ENCODE data around the gene PRDM2.

Gene PRDM2

DNA sequence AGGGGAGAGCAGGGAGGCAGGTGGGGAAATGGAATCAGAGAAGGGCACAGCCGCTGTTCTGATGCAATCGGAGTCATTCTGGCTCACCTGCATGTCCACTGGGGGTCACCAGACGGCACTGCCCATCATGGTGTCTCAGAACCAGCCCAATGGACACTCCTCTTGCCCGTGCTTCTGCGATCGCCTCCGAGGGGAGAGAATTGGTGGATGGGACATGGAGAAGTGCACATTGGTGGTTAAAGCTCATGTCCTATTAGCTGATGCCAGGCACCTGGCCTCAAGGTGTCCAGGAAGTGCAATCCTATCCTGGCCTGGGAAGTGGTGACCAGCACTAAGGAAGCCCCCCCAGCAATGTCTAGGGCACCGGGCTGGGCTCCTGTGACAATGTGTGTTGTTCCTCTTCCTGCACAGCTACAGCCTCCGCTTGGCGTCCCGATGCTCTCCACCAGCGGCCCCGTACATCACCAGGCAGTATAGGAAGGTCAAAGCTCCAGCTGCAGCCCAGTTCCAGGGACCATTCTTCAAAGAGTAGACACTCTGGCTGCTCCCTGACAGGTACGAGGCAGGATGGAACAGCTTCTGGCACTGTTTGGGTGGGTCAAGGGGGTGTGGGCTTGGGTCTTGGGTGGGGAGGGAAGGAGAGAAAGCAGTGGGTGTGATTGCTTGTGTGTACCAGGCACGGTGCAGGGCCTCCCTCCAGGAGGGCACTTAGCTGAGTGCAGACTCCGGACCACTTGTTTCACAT is 116.2 kb downstream of the PRDM2 start:
- no peak for DNase-seq

DNA sequence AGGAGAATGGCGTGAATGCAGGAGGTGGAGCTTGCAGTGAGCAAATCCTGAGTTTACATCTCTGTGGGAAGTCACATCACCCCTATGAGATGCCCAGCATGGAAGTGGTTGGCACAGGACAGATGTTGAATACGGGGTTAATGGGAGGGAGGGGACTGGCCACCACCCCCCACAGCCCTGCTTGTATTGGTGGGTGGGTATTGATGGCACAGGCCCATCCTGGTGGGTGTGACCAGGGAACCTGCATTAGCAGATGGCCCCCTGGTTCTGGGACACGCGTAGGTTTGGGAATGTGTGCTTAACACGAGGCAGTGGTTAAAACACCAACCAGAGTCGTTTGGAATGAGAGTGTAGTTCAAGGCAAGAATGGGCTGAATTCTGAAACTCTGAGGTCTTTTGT is 117.9 kb downstream of the PRDM2 start:
- no peak for DNase-seq

DNA sequence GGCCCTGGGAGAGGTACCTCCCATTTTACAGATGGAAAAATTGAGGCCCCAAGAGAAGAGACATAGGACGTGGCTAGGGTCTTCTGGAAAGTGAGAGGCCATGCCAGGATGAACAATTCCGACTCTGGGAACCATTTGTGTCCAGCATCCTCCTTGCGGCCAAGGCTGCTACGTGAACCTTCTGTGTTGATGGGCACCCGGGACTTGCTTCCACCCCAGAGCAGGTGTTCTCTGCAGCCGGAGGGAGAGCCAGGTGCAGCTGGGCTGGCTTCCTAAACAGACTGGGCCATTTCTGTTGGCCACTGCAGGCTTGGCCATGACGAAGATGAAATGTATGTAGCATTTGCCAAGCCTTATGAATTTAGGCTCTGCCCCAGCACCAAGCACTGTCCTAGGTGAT is 118.9 kb downstream of the PRDM2 start:
- DNase-seq = no peak

DNA sequence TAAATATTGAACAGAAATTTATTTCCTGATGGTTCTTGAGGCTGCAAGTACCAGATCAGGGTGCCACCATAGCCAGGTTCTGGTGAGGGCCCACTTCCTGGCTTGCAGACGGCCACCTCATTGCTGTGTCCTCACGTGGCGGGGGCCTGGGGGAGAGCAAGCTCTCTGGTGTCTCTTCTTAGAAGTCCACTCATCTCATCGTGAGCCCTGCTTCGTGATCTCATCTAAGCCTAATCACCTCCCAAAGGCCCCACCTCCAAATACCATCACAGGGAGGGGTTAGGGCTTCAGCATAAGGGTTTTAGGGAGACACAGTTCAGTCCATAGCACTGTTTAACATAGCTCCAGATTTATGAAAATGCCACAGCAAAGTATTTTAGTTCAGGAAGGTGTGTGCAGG is 119.7 kb downstream of the PRDM2 start:
- DNase-seq = no peak

DNA sequence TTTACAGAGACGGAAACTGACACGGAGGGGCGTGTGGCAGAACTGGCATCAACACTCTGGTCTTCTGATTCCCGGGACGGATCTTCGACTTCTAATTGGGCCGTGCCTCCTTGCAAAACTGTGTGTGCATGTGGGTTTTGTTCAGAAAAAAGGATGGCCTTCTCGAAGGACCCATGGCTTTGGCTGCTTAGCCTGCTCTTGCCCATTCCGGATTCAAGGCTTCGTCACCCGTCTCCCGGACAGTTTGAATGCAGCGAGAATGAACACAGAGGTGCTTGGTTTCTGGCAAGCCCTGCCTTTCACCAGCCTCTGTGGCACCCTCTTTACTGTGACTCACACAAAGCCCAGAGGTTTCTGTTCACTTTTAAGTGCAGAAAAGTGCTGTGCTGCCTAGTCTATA is 120.1 kb downstream of the PRDM2 start:
- DNase-seq = no peak

DNA sequence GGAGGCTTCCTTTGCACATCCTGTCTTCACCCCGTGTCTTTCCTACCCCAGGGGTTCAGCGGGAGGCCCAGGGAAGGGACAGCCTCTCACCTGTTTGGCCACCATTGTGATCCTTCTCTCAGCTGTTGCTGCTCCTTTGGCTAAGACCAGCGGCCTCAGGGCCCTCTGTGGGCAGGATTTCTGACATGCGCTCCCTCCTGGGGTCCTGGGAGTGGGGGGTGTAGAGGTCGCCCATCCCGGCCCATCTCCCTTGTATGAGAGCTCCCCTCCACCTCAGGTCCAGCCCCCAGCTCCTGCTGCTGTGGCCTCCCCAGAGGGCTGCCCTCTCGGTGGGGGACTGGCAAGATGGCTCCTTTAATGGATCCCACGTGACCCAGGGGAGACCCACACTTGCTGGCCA is 120.5 kb downstream of the PRDM2 start:
- DNase-seq = no peak

DNA sequence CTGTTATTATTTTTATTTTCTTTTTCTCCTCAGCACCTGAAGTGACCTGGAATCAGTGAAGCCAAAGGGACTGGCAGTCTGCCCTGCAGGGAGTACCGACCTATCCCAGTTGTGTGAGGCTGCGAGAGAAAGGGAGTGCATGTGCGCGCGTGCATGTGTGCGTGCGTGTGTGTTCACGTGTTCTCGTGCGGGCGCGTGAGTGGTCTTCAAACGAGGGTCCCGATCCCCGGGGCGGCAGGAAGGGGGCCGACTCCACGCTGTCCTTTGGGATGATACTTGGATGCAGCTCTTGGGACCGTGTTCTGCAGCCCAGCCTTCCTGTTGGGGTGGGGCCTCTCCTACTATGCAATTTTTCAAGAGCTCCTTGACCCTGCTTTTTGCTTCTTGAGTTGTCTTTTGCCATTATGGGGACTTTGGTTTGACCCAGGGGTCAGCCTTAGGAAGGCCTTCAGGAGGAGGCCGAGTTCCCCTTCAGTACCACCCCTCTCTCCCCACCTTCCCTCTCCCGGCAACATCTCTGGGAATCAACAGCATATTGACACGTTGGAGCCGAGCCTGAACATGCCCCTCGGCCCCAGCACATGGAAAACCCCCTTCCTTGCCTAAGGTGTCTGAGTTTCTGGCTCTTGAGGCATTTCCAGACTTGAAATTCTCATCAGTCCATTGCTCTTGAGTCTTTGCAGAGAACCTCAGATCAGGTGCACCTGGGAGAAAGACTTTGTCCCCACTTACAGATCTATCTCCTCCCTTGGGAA is 123.3 kb downstream of the PRDM2 start:
- no peak for DNase-seq

DNA sequence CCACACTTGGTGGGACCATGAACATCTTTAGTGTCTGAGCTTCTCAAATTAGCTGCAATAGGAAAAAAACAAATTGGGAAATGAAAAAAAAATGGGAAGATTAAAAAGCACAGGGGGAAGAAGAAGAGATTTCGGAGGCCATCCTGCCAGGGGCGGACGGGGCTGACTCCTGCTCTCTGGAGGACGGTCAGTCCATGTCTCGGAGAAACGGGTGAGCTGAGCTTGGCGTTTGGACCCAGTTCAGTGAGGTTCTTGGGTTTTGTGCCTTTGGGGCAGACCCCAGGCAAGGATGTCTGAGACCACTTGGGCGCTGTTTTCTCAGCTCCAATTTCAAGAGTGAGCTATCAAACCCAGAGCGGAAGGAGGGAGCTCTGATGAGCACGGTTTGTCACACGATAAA is 123.9 kb downstream of the PRDM2 start:
- DNase-seq = no peak

DNA sequence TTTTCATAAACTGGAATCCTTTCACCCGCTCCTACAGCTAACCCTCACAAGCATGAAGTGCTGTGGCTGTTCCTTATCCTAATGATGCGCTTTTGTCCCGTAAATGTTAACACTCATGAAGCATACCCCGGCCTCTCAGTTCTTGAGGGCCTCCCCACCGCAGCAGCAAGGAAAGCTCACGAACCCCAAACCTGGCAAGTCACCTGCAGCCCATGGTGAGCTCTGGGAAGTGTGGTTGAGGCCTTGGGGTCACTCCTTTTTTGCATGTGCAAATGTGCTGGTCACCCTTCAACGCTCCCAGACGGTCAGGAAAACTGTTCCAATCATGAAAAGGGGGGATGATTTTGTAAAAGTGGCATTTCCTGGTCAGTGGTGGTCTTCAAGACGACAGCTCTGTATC is 124.6 kb downstream of the PRDM2 start:
- no peak for DNase-seq

DNA sequence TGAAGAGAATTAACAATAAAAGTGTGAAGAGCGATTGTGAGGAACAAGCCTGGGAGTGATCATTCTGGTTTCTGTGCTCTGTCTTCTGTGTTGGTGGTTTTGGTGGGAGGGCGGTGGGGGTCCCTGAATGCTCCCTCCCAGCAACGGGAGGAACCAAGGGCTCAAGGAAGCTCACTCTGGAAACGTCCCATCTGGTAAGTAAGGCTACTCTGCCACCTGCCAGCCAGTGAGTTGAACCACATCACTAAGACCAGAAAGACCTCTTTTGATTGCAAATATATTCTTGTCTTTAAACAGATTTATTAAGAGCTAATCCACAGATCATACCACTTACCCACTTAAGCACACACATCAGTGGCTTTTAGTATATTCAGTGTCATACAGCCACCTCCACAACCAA is 125.0 kb downstream of the PRDM2 start:
- no peak for DNase-seq

DNA sequence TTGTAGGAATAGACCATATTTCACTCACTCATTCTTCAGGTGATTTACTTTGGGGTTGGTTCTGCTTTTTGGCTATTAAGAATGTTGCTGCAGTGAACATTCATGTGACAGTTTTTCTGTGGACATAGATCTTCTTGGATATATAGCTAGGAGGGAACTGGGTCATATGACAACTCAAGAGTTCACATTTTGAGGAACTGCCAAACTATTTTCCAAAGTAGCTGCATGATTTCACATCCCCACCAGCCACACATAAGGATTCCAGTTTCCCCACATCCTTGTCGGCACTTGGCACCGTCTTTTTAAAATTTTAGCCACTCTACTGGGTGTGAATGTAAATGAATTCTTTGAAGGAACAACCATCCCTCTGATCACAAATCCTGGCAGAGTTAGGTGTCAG is 126.0 kb downstream of the PRDM2 start:
- no peak for DNase-seq

DNA sequence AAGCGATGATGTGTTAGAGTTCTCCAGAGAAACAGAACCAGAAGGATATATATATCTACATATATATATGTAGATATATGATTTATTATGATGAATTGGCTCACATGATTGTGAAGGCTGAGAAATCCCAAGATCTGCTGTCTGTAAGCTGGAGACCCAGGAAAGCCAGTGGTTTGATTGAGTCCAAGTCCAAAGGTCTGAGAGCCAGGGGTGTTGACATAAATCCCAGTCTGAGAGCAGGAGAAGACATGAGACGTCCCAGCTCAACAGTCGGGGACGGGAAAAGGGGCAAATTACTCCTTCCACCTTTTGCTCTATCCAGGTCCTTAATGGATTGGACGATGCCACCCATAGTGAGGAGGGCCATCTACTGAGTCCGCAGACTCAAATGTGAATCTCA is 126.6 kb downstream of the PRDM2 start:
- DNase-seq = no peak

DNA sequence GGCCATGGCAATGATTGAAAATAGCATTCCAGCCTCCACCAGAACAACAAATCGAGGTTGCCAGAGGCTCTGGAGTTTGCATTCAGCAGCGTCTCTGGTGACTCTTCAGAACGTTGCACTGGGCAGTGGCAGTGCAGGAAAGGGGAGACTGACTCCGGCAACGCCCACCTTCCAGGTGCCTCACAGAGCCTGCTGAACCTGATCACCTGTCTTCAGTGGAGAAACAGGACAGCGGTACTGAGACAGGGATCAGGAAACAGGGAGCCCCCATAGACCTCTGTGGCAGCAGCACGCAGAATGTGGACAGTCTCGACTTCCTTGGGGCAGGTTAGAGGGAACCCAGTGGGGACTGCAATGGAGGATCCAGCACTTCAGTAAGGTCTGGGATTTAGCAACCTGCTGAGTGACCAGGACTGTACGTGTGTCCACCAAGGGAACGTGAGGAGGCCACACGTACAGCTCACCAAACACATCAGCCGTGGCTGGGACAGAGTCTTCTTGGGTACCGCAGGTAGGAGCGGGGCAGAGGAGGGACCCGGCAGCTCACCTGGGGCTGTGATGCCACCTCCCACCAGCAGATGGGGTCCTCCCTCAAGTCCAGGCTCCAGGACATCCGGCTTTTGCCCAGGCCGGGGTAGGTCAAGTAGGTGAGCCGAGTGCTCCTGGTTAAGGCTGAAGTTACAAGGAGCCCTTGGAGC is 128.6 kb downstream of the PRDM2 start:
- DNase-seq = no peak

DNA sequence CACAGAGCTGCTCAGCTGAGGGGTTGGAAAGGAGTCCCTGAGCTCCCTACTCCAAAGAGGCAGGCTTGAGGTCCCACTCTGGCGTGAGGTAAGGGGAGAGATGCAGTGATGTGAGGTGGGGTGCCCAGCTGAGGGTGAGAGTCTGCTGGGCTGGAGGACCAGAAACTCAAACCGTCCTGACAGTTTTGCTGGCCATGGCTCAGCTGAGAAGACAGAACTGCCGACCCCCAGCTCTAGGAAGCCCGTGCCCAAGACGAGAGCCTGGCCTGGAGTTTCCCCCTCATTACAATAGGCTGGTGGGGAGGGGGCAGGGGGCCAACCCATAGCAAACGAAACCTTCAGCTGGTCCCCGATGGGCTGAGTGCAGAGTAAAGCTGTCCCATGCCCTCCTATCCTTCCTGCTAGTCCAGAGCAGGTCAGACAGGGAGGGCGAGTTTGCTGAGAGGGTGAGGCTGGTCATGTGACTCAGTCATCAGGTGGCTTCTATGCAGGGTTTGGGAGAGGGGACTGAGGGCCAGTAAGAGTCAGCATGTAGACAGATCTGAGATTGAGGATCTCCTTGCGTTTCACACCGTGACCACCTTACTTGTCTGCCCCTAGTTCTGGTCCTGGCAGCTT is 129.3 kb downstream of the PRDM2 start:
- DNase-seq = no peak

DNA sequence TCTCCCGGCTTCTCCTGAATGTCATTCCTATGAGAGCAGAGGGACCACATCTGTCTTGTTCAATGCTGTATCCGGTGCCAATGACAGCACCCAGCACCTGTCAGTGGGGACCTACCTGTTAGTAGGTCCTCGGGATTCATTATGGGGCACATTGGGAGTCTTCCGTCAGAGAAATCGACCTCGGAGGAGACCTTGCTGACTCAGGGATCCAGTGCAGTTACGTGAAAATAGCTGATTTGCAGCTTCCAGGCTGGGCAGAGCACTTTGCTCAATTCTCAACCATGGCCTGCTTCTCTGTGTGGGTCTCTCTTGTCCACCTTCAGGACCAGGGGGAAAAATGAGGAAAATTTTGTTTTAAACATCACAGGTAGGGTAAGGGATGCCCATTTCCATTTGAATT is 130.2 kb downstream of the PRDM2 start:
- no peak for DNase-seq

DNA sequence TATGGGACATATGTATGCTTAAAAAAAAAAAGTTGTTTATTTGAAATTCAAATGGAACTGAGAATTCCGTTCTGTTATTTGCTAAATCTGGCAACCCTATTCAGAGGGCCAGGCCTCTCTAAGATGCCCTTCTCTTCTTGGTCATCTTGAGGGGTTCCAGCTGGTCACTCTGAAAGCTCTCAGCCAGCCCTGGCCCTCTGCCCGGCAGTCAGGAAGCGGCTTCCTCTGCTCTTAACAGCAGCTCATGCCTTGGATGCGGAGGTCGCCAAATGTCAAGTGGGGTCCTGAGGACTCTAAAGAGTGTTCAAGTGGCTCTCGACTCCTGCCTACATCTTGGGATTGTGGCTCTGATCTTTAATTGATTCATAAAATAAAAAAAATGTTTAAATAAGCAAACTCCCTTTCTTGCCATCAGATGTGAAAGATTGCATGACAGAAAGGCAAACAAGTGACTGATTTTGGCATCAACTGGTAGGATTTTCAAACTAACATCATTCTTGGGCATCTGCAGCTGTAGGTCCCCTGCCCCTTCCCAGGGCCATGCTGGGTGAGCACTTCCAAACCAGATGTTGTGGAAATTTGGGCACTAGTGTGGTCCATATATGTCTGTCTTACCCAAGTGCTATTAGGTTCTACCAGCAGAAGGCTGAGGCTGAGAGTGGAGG is 130.8 kb downstream of the PRDM2 start:
- no peak for DNase-seq

DNA sequence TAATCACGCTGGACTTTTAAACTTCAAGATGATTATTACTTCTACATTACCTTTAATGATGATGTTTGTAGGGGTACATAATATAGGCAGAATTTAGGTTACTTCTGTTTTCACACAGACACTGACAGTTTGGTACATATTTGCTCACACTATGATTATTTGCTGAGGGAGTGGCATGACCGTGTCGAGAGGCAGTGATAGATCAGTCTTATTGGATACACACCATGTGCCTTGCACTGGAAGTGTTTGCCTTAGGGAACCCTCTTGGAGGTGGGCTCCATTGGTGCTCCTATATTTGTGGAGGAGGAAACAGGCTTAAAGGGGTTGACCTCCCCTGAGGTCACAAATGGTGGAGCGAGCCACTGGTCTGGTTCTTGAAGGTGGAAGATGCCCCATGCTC is 132.1 kb downstream of the PRDM2 start:
- no peak for DNase-seq

DNA sequence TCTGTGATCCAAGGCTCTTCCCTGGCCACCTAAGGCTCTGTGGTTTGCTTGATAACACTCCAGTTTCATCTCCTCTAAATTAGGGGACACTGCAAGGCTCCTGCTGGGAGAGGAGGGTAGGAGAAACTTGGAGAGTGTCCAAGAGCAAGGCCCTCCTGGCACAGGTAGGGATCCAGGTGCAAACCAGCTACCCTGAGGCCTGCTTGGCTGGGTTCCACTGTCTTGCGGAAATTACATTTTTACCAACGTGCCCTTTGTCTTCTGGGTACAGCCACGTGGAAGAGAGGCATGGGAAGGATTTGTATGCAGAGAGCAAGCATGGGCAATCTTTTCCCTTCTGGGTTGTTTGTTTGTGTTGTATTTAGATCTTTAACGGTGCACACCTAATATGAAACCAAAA is 132.5 kb downstream of the PRDM2 start:
- no peak for DNase-seq

DNA sequence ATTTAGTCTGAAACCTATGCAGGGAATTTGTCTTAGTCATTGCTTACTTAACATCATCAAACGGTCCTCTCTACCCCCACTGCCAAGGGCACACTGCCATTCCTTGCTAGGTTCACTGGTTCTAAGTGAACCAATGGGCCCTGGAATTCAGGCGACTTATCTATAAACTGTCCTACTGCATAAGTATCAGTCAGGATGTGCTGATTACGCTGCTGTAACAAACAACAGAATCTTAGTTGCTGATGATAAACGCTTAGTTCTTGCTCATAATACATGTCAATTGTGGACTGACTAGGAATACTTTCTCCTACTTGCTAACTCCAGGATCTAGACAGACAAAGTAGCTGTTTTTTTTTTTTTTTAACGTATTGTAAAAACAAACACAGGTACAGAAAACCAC is 136.1 kb downstream of the PRDM2 start:
- DNase-seq = no peak

DNA sequence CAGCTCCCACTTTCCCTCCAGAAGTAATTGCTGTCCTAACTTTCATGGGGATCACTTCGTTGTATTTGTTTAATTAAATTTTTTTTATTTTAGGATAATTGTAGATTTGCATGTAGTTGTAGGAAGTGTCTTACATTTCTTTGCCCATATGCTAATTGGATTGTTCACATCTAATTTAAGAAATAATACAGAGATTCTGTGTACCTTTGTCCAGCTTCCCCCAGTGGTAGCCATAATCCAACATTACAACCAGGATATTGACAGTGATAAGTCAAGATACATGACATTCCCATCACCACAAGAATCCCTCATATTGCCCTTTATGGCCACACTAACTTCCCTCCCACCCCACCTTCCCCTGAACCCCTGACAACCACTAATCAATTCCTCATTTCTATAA is 136.6 kb downstream of the PRDM2 start:
- no peak for DNase-seq

DNA sequence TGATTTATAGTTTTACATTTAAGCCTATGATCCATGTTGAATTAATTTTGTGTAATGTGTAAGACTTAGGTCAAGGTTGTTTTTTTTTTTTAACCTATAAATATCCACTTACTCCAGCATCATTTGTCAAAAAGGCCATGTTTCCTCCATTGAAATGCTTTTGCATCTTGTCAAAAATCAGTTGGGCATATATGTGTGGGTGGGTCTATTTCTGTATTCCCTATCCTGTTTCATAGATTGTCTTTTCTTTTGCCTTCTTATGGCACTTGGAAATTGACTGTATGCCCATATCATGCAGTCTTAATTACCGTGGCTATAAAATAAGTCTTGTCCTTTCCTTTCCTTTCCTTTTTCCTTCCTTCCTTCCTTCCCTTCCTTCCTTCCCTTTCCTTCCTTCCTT is 138.2 kb downstream of the PRDM2 start:
- DNase-seq = no peak

DNA sequence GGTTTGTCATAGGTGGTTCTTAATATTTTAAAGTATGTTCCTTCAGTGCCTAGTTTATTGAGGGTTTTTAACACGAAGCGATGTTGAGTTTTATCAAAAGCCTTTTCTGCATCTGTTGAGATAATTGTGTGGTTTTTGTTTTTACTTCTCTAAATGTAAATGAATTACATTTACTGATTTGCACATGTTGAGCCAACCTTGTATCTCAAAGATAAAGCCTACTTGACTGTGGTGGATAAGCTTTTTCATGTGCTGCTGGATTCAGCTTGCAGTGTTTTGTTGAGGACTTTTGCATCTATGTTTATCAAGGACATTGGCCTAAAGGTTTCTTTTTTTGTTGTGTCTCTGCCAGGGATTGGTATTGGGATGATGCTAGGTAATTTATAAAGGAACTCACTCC is 142.5 kb downstream of the PRDM2 start:
- no peak for DNase-seq

DNA sequence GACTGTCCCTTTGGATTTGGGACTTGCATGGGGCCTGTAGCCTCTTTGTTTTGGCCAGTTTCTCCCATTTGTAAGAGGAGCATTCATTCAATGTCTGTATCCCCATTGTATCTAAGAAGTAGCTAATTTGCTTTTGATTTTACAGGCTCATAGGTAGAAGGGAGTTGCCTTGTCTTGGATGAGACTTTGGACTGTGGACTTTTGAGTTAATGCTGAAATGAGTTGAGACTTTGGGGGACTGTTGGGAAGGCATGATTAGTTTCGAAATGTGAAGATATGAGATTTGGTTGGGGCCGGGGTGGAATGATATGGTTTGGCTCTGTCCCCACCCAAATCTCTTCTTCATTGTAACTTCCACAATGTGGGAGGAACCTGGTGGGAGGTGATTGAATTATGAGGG is 151.7 kb downstream of the PRDM2 start:
- no peak for DNase-seq

Data from activated CD4-positive, CD25-positive, alpha-beta regulatory T cell treated with anti-CD3 and anti-CD28 coated beads, Interleukin-2, amount 50 U/mL, for 72 hours (primary cell).